K562 (cell line): ENCODE measurements around the gene DOCK3. TPM values are rescaled to one million over a fixed set of nuclear protein-coding genes. Genes with fewer than 3 reads are reported as not detected.
A peak's percentile ranks its signal among the peaks of the same experiment; 100 is the strongest.

Source experiments
- ATAC-seq: fragments of 200-7000 bp; cut with Tn5 transposase; 3 replicates; pipeline ENCODE4 v1.9.1; 2020; ENCODE audit warnings: moderate library complexity
- BruUV-seq: library from RNA; stranded (reverse); fragments of 400-500 nt; replicated peaks from 2 replicates; lab custom pipeline; 2021; lab: Mats Ljungman, UMichigan
- CTCF ChIA-PET: fragments of 300-600 bp; formaldehyde crosslinking; extraction: SDS; loops from one replicate; lab custom pipeline; 2021; ENCODE audit warnings: low intra/inter-chr PET ratio; lab: Yijun Ruan, JAX
- POLR2A ChIA-PET: fragments of 300-600, 350-650 bp; sonication (Branson Sonifier 250); formaldehyde crosslinking; extraction: SDS; loops from one replicate; lab custom pipeline; 2021; ENCODE audit warnings: antibody characterized with exemption, inconsistent platforms; lab: Yijun Ruan, JAX
- DNase-seq, 4 experiments: peaks; one replicate each; pipeline versions ENCODE4 v3.0.0 to v3.0.0-alpha.2; 2011 to 2018; ENCODE audit warnings: low spot score in 3 of 4, mixed read lengths in 3 of 4; ENCODE audit errors: extremely low read depth in 1 of 4
- FAIRE-seq: peaks from 2 replicates; lab custom pipeline; 2011; peaks lifted over from hg19 to GRCh38; lab: Jason Lieb, UNC
- H2AFZ ChIP-seq: 2 replicates; pipeline ENCODE4 v1.6.0; 2011; ENCODE audit warnings: low read depth, low read length, control low read depth, inconsistent platforms
- H3K27ac ChIP-seq: fragments of 200-600 bp; 3 replicates; pipeline ENCODE4 v1.8.0; 2011; ENCODE audit warnings: low read depth, mild to moderate bottlenecking, control low read depth, inconsistent platforms, low read length, moderate library complexity, mixed read lengths; ENCODE audit errors: extremely low read depth
- H3K27me3 ChIP-seq, 2 experiments: fragments of 300-600 bp in 1 of 2; 2 replicates in 1 of 2; 3 replicates in 1 of 2; pipeline versions ENCODE4 v1.6.0 to v1.8.0; 2011; ENCODE audit warnings: inconsistent platforms in 2 of 2, low read length in 2 of 2, mild to moderate bottlenecking in 1 of 2, mixed read lengths in 1 of 2, moderate library complexity in 1 of 2; ENCODE audit not compliant: control insufficient read depth in 2 of 2, insufficient read depth in 2 of 2
- H3K36me3 ChIP-seq: fragments of 300-600 bp; 3 replicates; pipeline ENCODE4 v1.8.0; 2011; ENCODE audit warnings: mild to moderate bottlenecking, low read length, inconsistent platforms; ENCODE audit not compliant: control insufficient read depth, insufficient read depth
- H3K4me1 ChIP-seq, 2 experiments: fragments of 200-600 bp in 1 of 2; replicated peaks in 1 of 2; 2 replicates in 1 of 2; 3 replicates in 1 of 2; pipeline versions ENCODE4 v1.5.1 to v1.8.0; 2011; ENCODE audit warnings: inconsistent platforms in 2 of 2, low read length in 2 of 2, mild to moderate bottlenecking in 1 of 2, mixed read lengths in 1 of 2, moderate library complexity in 1 of 2; ENCODE audit not compliant: control insufficient read depth in 2 of 2, insufficient read depth in 2 of 2
- H3K4me2 ChIP-seq: 2 replicates; pipeline ENCODE4 v1.6.1; 2011; ENCODE audit warnings: low read length, control low read depth, inconsistent platforms, mixed read lengths; ENCODE audit not compliant: insufficient read depth
- H3K4me3 ChIP-seq: fragments of 200-600 bp; sonication (generic), shearing (Covaris generic); 2 replicates; pipeline ENCODE4 v1.5.1; 2016; ENCODE audit warnings: control low read depth, inconsistent platforms
- H3K79me2 ChIP-seq: fragments of 200-600 bp; 3 replicates; pipeline ENCODE4 v1.8.0; 2011; ENCODE audit warnings: low read length, inconsistent platforms; ENCODE audit not compliant: control insufficient read depth, insufficient read depth
- H3K9ac ChIP-seq, 2 experiments: 2 replicates each; pipeline versions ENCODE4 v1.6.0 to v1.6.1; 2011; ENCODE audit warnings: low read depth in 2 of 2, low read length in 2 of 2, control low read depth in 1 of 2, inconsistent platforms in 1 of 2, mild to moderate bottlenecking in 1 of 2, mixed read lengths in 1 of 2; ENCODE audit not compliant: insufficient read depth in 1 of 2
- H3K9me1 ChIP-seq: one replicate; pipeline ENCODE4 v1.6.0; 2011; ENCODE audit warnings: inconsistent platforms, mild to moderate bottlenecking, low read length, moderate library complexity; ENCODE audit not compliant: control insufficient read depth, insufficient read depth
- H3K9me3 ChIP-seq: replicated peaks from 2 replicates; pipeline ENCODE4 v1.5.1; 2011; ENCODE audit warnings: low read depth, low read length, inconsistent platforms; ENCODE audit not compliant: control insufficient read depth, insufficient read depth
- H4K20me1 ChIP-seq: replicated peaks from 2 replicates; pipeline ENCODE4 v1.6.1; 2011; ENCODE audit warnings: low read length, inconsistent platforms, mixed read lengths; ENCODE audit not compliant: control insufficient read depth, insufficient read depth
- BACH1 ChIP-seq: fragments of 200-800 bp; sonication (Bioruptor generic); IDR thresholded peaks from 2 replicates; pipeline ENCODE4 v1.6.1; 2016; ENCODE audit warnings: missing genetic modification characterization, missing compliant biosample characterization
- CBX8 ChIP-seq: fragments of 200-600 bp; sonication (generic); IDR thresholded peaks from 2 replicates; pipeline ENCODE4 v1.6.1; 2012; ENCODE audit warnings: borderline replicate concordance, mixed run types, low read depth, mild to moderate bottlenecking, moderate library complexity, mixed read lengths, low read length, control low read depth, inconsistent platforms; ENCODE audit not compliant: poor library complexity, severe bottlenecking; ENCODE audit errors: extremely low read depth
- CHD1 ChIP-seq: fragments of 200-600 bp; sonication (generic); IDR thresholded peaks from one replicate; pipeline ENCODE4 v1.6.1; 2012; ENCODE audit warnings: mild to moderate bottlenecking, moderate library complexity, low read length, inconsistent platforms
- CTCFL ChIP-seq: IDR thresholded peaks from 2 replicates; pipeline ENCODE4 v1.6.1; 2011; ENCODE audit warnings: borderline replicate concordance, low read depth, mild to moderate bottlenecking, moderate library complexity, low read length; ENCODE audit not compliant: insufficient read depth, poor library complexity, severe bottlenecking
- HLTF ChIP-seq: fragments of 450-650 bp; IDR thresholded peaks from 2 replicates; pipeline ENCODE4 v1.6.1; 2016
- HNRNPL ChIP-seq: fragments of 200-400 bp; formaldehyde crosslinking; IDR thresholded peaks from 2 replicates; pipeline ENCODE4 v1.6.1; 2017; ENCODE audit warnings: low read depth, mild to moderate bottlenecking, low read length
- MAX ChIP-seq: sonication (generic); formaldehyde crosslinking; IDR thresholded peaks from 2 replicates; pipeline ENCODE4 v1.9.0; 2022; ENCODE audit warnings: mild to moderate bottlenecking, missing genetic modification reagents
- RBFOX2 ChIP-seq: fragments of 200-400 bp; formaldehyde crosslinking; IDR thresholded peaks from 2 replicates; pipeline ENCODE4 v1.6.1; 2017; ENCODE audit warnings: low read depth, mild to moderate bottlenecking, low read length, moderate library complexity
- WGBS: fragments of 100-300 bp; shearing (Covaris generic); methylation state at CpG from one replicate; pipeline ENCODE4 v1.1.6; 2016; ENCODE audit warnings: low coverage, mixed read lengths; ENCODE audit not compliant: insufficient coverage; ENCODE audit errors: missing lambda C conversion rate; 5-methylcytosine and 5-hydroxymethylcytosine counted together
- in situ Hi-C: fragments of 300-500 bp; cut with MboI; formaldehyde crosslinking; loops from 4 replicates; pipeline ENCODE4 v1.15.0; 2018; ENCODE audit warnings: inconsistent platforms, mixed read lengths
- intact Hi-C: fragments of 100-400 bp; cut with micrococcal nuclease; formaldehyde crosslinking; loops from 2 replicates; pipeline ENCODE4 v1.14.2; 2022
- polyA plus RNA-seq, 8 experiments: library from polyadenylated mRNA; depleted of rRNA in 4 of 8; stranded (reverse) in 5 of 8; unstranded in 3 of 8; fragments of >200 nt; fragmentation: Nextera tagmentation in 2 of 8; fragmentation: Illumina TruSeq in 1 of 8; extraction: Ambion mirVana in 2 of 8; extraction: Trizol in 1 of 8; gene quantifications; 2 replicates each; pipeline versions ENCODE4 v1.2.1 to v1.2.3, GENCODE V29; 2011 to 2014; ENCODE audit warnings: inconsistent platforms in 1 of 8, missing spikeins in 1 of 8
- total RNA-seq, 7 experiments: library from RNA; depleted of rRNA in 6 of 7; stranded (reverse); fragments of >200 nt in 6 of 7; fragmentation: Illumina TruSeq in 2 of 7; extraction: Trizol in 2 of 7; gene quantifications; 2 replicates each; pipeline versions ENCODE4 v1.2.1 to v1.2.3, GENCODE V29; 2011 to 2021; ENCODE audit warnings: low replicate concordance in 1 of 7

The DOCK3 gene
- total and polyA plus RNA-seq, 9 of the 15 experiments (the other 6 are each of a cell fraction or from before 2014, with no cell fraction given): under 0.01 to 0.03 (median 0.01) TPM; not detected in 4

- H3K9me3 ChIP-seq: no peaks in the 10 kb centered on the region
- H3K36me3 ChIP-seq: peaks cover 76% of the 10 kb centered on the region
- intact Hi-C loops (loop anchor here (1.0 kb wide), 1 partner anchor 108 kb away; no protein-coding TSS in a partner anchor), in situ Hi-C loops (no loop called here)
- FAIRE-seq (no peak), ATAC-seq (peak; percentile 93), DNase-seq (peak; percentile 79 to 95 (median 88))
- ChIA-PET CTCF (no interaction called here), POLR2A (no interaction called here)
- no peaks in the 10 kb centered on the region for H3K27me3 ChIP-seq
- peak within 1 kb of the TSS; percentile 84 for H2AFZ ChIP-seq
- H3K9me1 ChIP-seq: peaks cover 23% of the 10 kb centered on the region
- peaks cover 30% of the 10 kb centered on the region; the same call in 1 of the 2 replicates for H4K20me1 ChIP-seq
- no TSS peak for BruUV-seq
- WGBS: 0% methylated on average over 26 of the region's 83 CpGs
- peak within 1 kb of the TSS; percentile 84 for H3K4me2 ChIP-seq
- H3K9ac ChIP-seq: peak within 1 kb of the TSS; percentile 81 to 92
- H3K27ac ChIP-seq: peak within 1 kb of the TSS; percentile 79
- H3K4me3 ChIP-seq: peak within 1 kb of the TSS; percentile 69
- peaks cover 29 to 38% of the 10 kb centered on the region in 2 experiments for H3K4me1 ChIP-seq
- peaks cover 60% of the 10 kb centered on the region for H3K79me2 ChIP-seq
- peak; percentile 58 for TF ChIP-seq RBFOX2
- no peak for TF ChIP-seq HLTF
- no peak for TF ChIP-seq CBX8
- TF ChIP-seq CHD1: no peak
- TF ChIP-seq BACH1 (tag): no peak
- peak; percentile 82 for TF ChIP-seq MAX (CRISPR knock-in tag)
- TF ChIP-seq CTCFL: peak; percentile 95
- peak; percentile 36; the same call in 1 of the 2 replicates for TF ChIP-seq HNRNPL
These were observed 716.4 kb downstream of the DOCK3 start, which contains the start of gene RBM15B for GRCh38 chr3:51391075-51391565. Gene RBM15B (plus strand): TSS chr3:51391285. CDS start chr3:51391400, 115 bp downstream.
